ENCODE data around the gene NSD2. TPM values are rescaled to one million over a fixed set of nuclear protein-coding genes. Genes with fewer than 3 reads are reported as not detected.

The NSD2 gene
- polyA plus RNA-seq, 1 donor from 2014 or later, result 51.6 TPM

DNA sequence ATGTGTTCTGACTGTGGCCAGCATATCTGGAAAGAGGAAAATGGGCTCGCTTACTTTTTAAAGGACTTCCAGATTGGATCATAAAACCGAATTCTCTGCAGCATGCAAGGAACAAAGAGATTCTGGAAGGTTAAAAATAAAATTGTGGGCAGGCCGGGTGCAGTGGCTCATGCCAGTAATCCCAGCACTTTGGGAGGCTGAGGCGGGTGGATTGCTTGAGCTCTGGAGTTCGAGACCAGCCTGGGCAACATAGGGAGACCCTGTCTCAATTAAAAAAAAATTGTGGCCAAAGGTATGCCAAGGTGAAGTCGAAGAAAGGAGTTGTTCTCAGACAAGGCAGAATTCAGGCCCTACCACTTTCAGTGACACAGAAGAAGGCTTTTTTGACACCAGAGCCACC lies 99.7 kb downstream of the NSD2 start (continued):
- TF ChIP-seq, protein P1, sequence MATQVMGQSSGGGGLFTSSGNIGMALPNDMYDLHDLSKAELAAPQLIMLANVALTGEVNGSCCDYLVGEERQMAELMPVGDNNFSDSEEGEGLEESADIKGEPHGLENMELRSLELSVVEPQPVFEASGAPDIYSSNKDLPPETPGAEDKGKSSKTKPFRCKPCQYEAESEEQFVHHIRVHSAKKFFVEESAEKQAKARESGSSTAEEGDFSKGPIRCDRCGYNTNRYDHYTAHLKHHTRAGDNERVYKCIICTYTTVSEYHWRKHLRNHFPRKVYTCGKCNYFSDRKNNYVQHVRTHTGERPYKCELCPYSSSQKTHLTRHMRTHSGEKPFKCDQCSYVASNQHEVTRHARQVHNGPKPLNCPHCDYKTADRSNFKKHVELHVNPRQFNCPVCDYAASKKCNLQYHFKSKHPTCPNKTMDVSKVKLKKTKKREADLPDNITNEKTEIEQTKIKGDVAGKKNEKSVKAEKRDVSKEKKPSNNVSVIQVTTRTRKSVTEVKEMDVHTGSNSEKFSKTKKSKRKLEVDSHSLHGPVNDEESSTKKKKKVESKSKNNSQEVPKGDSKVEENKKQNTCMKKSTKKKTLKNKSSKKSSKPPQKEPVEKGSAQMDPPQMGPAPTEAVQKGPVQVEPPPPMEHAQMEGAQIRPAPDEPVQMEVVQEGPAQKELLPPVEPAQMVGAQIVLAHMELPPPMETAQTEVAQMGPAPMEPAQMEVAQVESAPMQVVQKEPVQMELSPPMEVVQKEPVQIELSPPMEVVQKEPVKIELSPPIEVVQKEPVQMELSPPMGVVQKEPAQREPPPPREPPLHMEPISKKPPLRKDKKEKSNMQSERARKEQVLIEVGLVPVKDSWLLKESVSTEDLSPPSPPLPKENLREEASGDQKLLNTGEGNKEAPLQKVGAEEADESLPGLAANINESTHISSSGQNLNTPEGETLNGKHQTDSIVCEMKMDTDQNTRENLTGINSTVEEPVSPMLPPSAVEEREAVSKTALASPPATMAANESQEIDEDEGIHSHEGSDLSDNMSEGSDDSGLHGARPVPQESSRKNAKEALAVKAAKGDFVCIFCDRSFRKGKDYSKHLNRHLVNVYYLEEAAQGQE (IDR thresholded peaks at IDR 0.05; ENCODE audit: borderline replicate concordance), result no peak

DNA sequence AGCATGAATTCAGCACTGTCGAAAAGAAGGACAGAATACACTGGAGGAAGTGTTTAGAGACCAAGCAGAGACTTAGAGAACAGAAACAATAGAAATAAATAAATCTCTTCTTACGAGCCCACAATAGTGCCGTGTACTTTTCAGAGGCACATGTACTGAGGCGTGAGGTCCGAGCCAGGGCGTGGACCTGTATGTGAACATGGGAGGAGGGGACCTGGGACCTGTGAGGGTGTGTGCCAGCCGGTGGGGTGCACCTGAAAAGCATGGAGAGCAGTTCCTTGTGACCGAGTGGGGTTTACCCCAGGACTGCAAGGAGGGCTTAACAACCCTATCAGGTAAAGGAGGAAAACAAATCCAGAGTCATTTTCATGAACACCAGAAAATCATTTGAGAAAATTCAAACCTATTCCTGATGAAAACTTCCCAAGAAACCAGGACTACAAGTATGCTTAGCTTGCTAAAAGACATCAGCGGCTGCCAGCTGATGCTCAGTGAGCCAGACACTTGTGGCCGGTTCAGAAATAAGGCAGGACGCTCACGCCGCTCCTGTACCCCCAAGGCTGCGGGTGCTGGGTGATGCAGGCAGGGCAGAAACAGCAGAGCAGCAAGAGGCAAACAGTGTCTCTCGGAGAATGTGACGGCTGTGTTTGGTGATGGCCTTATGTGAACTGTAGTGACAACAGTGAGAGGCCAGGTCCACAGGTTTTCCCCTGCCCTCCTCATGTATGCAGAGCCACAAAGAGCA lies 100.4 kb downstream of the NSD2 start:
- no peak overlapping the region for H3K9ac ChIP-seq (ENCODE audit: low read length)
- no peak overlapping the region for H3K4me3 ChIP-seq (ENCODE audit: low read length)
- H3K27ac ChIP-seq (ENCODE audit: low read length), result no peak overlapping the region
- no peak overlapping the region for H2AFZ ChIP-seq (ENCODE audit: low read depth, low read length)
- H3K27me3 ChIP-seq (ENCODE audit: insufficient read depth, low read depth, low read length), result no peaks in the 10 kb centered on the region
- no peaks in the 10 kb centered on the region for H3K9me2 ChIP-seq (ENCODE audit: insufficient read depth, low read length)
- TF ChIP-seq, protein P2, sequence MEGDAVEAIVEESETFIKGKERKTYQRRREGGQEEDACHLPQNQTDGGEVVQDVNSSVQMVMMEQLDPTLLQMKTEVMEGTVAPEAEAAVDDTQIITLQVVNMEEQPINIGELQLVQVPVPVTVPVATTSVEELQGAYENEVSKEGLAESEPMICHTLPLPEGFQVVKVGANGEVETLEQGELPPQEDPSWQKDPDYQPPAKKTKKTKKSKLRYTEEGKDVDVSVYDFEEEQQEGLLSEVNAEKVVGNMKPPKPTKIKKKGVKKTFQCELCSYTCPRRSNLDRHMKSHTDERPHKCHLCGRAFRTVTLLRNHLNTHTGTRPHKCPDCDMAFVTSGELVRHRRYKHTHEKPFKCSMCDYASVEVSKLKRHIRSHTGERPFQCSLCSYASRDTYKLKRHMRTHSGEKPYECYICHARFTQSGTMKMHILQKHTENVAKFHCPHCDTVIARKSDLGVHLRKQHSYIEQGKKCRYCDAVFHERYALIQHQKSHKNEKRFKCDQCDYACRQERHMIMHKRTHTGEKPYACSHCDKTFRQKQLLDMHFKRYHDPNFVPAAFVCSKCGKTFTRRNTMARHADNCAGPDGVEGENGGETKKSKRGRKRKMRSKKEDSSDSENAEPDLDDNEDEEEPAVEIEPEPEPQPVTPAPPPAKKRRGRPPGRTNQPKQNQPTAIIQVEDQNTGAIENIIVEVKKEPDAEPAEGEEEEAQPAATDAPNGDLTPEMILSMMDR (IDR thresholded peaks at IDR 0.05; ENCODE audit: poor library complexity, severe bottlenecking), result no peak
- TF ChIP-seq SMC3 (conservative IDR thresholded peaks at IDR 0.05; ENCODE audit: poor library complexity) (no peak), POLR2AphosphoS5 (IDR thresholded peaks at IDR 0.05) (no peak), EP300 (conservative IDR thresholded peaks at IDR 0.05; ENCODE audit: poor library complexity, severe bottlenecking) (no peak), EZH2 (IDR thresholded peaks at IDR 0.05; ENCODE audit: borderline replicate concordance, insufficient read depth, low read length, poor library complexity, severe bottlenecking) (no peak), MXI1 (conservative IDR thresholded peaks at IDR 0.05; ENCODE audit: poor library complexity, severe bottlenecking) (no peak), RAD21 (conservative IDR thresholded peaks at IDR 0.05) (no peak), TAF1 (IDR thresholded peaks at IDR 0.05; ENCODE audit: low read depth) (no peak)
- TF ChIP-seq, protein P1 (IDR thresholded peaks at IDR 0.05; ENCODE audit: borderline replicate concordance), result no peak
- no peaks in the 10 kb centered on the region for H3K79me2 ChIP-seq (replicated peaks; ENCODE audit: insufficient read depth, low read length)
- no peak overlapping the region for H3K4me2 ChIP-seq (ENCODE audit: low read length)
- H3K36me3 ChIP-seq (ENCODE audit: insufficient read depth, low read length), result peaks cover 9% of the 10 kb centered on the region
- no peaks in the 10 kb centered on the region for H3K9me3 ChIP-seq (ENCODE audit: low read length)
- H3F3A ChIP-seq (ENCODE audit: insufficient read depth, low read length, poor library complexity, severe bottlenecking), result no peaks in the 10 kb centered on the region
- H4K20me1 ChIP-seq (ENCODE audit: insufficient read depth), result no peaks in the 10 kb centered on the region
